ENCODE results near the gene SCD5.

SCD5 gene

GRCh38 chr4:82797040-82797404, 1.6 kb downstream of the SCD5 start:
- peak; percentile 45 for DNase-seq (ENCODE audit: low spot score)

GRCh38 chr4:82792912-82793649, 5.5 kb downstream of the SCD5 start:
- no peak for DNase-seq (ENCODE audit: low spot score)

GRCh38 chr4:82791179-82791578, 7.4 kb downstream of the SCD5 start:
- DNase-seq (ENCODE audit: low spot score) = no peak

- no peak for DNase-seq (ENCODE audit: low spot score)
Observed at GRCh38 chr4:82790060-82790660, 8.4 kb downstream of the SCD5 start.

GRCh38 chr4:82789025-82789776, 9.4 kb downstream of the SCD5 start:
- DNase-seq (ENCODE audit: low spot score) = no peak

GRCh38 chr4:82787342-82787741, 11.3 kb downstream of the SCD5 start:
- no peak for DNase-seq (ENCODE audit: low spot score)

GRCh38 chr4:82786828-82787227, 11.8 kb downstream of the SCD5 start:
- no peak for DNase-seq (ENCODE audit: low spot score)

- no peak for DNase-seq (ENCODE audit: low spot score)
Observed at GRCh38 chr4:82785611-82786400, 12.8 kb downstream of the SCD5 start.

- peak; percentile 70 for DNase-seq (ENCODE audit: low spot score)
Observed at GRCh38 chr4:82784681-82785610, 13.7 kb downstream of the SCD5 start.

- no peak for DNase-seq (ENCODE audit: low spot score)
Observed at GRCh38 chr4:82782626-82783345, 15.8 kb downstream of the SCD5 start.

- DNase-seq (ENCODE audit: low spot score) = peak; percentile 91
Observed at GRCh38 chr4:82780752-82781231, 17.8 kb downstream of the SCD5 start.

GRCh38 chr4:82780170-82780751, 18.3 kb downstream of the SCD5 start:
- no peak for DNase-seq (ENCODE audit: low spot score)

- DNase-seq (ENCODE audit: low spot score) = no peak
Observed at GRCh38 chr4:82779032-82779431, 19.6 kb downstream of the SCD5 start.

GRCh38 chr4:82777857-82778525, 20.6 kb downstream of the SCD5 start:
- DNase-seq (ENCODE audit: low spot score) = no peak

- no peak for DNase-seq (ENCODE audit: low spot score)
Observed at GRCh38 chr4:82776925-82777542, 21.6 kb downstream of the SCD5 start.

GRCh38 chr4:82775243-82775642, 23.4 kb downstream of the SCD5 start:
- DNase-seq (ENCODE audit: low spot score) = no peak

- no peak for DNase-seq (ENCODE audit: low spot score)
Observed at GRCh38 chr4:82774711-82775171, 23.9 kb downstream of the SCD5 start.

- DNase-seq (ENCODE audit: low spot score) = no peak
Observed at GRCh38 chr4:82773057-82773456, 25.5 kb downstream of the SCD5 start.

GRCh38 chr4:82770607-82771006, 28.0 kb downstream of the SCD5 start:
- DNase-seq (ENCODE audit: low spot score) = no peak

All from D341Med (cell line).